GM23338 (cell line): ENCODE results near the gene INSRR. TPM values are rescaled to one million over a fixed set of nuclear protein-coding genes. Genes with fewer than 3 reads are reported as not detected.

Experiments
- ATAC-seq: fragments of 200-7000 bp; cut with Tn5 transposase; 3 replicates; pipeline ENCODE4 v1.9.1; 2020
- DNase-seq: peaks from one replicate; pipeline ENCODE4 v3.0.0-alpha.2; 2015; ENCODE audit warnings: low spot score
- H2AFZ ChIP-seq: fragments of 200-600 bp; sonication (generic); 2 replicates; pipeline ENCODE4 v1.8.0; 2016; ENCODE audit warnings: antibody characterized with exemption, mild to moderate bottlenecking, moderate library complexity
- H3F3A ChIP-seq: fragments of 200-600 bp; sonication (generic); replicated peaks from 2 replicates; pipeline ENCODE4 v1.8.0; 2017; ENCODE audit warnings: antibody characterized with exemption, mixed run types, low read depth
- H3K27ac ChIP-seq: fragments of 200-600 bp; sonication (generic); 2 replicates; pipeline ENCODE4 v1.6.1; 2016; ENCODE audit warnings: low read depth
- H3K27me3 ChIP-seq: fragments of 200-600 bp; sonication (generic); 2 replicates; pipeline ENCODE4 v1.8.0; 2016; ENCODE audit warnings: mild to moderate bottlenecking, mixed run types, moderate library complexity; ENCODE audit not compliant: insufficient read depth
- H3K36me3 ChIP-seq: fragments of 200-600 bp; sonication (generic); 2 replicates; pipeline ENCODE4 v1.8.0; 2016; ENCODE audit warnings: mild to moderate bottlenecking; ENCODE audit not compliant: insufficient read depth
- H3K4me1 ChIP-seq: fragments of 200-600 bp; sonication (generic); 2 replicates; pipeline ENCODE4 v1.8.0; 2016; ENCODE audit warnings: mild to moderate bottlenecking, moderate library complexity; ENCODE audit not compliant: insufficient read depth
- H3K4me2 ChIP-seq: fragments of 200-600 bp; sonication (generic); 2 replicates; pipeline ENCODE4 v1.7.1; 2017; ENCODE audit warnings: mixed run types
- H3K4me3 ChIP-seq: fragments of 200-600 bp; sonication (generic); 2 replicates; pipeline ENCODE4 v1.6.1; 2016; ENCODE audit warnings: mixed run types
- H3K79me2 ChIP-seq: fragments of 200-600 bp; sonication (generic); replicated peaks from 2 replicates; pipeline ENCODE4 v1.8.0; 2017; ENCODE audit warnings: mild to moderate bottlenecking; ENCODE audit not compliant: insufficient read depth
- H3K9me2 ChIP-seq: fragments of 200-600 bp; sonication (generic); 2 replicates; pipeline ENCODE4 v1.8.0; 2017; ENCODE audit not compliant: insufficient read depth
- H4K20me1 ChIP-seq: fragments of 200-600 bp; sonication (generic); replicated peaks from 2 replicates; pipeline ENCODE4 v1.8.0; 2017; ENCODE audit warnings: mild to moderate bottlenecking; ENCODE audit not compliant: insufficient read depth
- H3K27ac Mint-ChIP-seq: 2 replicates; pipeline ENCODE4 v1.8.0; 2020; ENCODE audit warnings: inconsistent platforms, mild to moderate bottlenecking, moderate library complexity, mixed read lengths
- H3K27me3 Mint-ChIP-seq: 3 replicates; pipeline ENCODE4 v1.8.0; 2022; ENCODE audit warnings: low read depth, mild to moderate bottlenecking, moderate library complexity, mixed read lengths, inconsistent platforms; ENCODE audit not compliant: insufficient read depth, poor library complexity
- H3K36me3 Mint-ChIP-seq: 3 replicates; pipeline ENCODE4 v1.8.0; 2021; ENCODE audit warnings: low read depth, mild to moderate bottlenecking, inconsistent platforms, moderate library complexity, mixed read lengths
- H3K4me1 Mint-ChIP-seq: 3 replicates; pipeline ENCODE4 v1.8.0; 2020; ENCODE audit warnings: mild to moderate bottlenecking, inconsistent platforms, mixed read lengths
- H3K4me3 Mint-ChIP-seq: 3 replicates; pipeline ENCODE4 v1.8.0; 2021; ENCODE audit warnings: moderate library complexity, mild to moderate bottlenecking, inconsistent platforms, mixed read lengths
- H3K9me3 Mint-ChIP-seq: 3 replicates; pipeline ENCODE4 v1.8.0; 2020; ENCODE audit warnings: moderate library complexity, mild to moderate bottlenecking, inconsistent platforms, mixed read lengths
- CREB1 ChIP-seq: fragments of 250-450 bp; sonication (Bioruptor Pico); IDR thresholded peaks from 2 replicates; pipeline ENCODE4 v1.5.0; 2020; ENCODE audit warnings: low read depth, mild to moderate bottlenecking, moderate library complexity
- EZH2 ChIP-seq: fragments of 200-600 bp; sonication (generic); IDR thresholded peaks from one replicate; pipeline ENCODE4 v1.8.0; 2017; ENCODE audit warnings: antibody characterized with exemption, mild to moderate bottlenecking, low read depth; ENCODE audit not compliant: unreplicated experiment
- EZH2phosphoT487 ChIP-seq: fragments of 200-600 bp; sonication (generic); IDR thresholded peaks from one replicate; pipeline ENCODE4 v1.8.1; 2018; ENCODE audit warnings: antibody characterized with exemption; ENCODE audit not compliant: unreplicated experiment
- JUNB ChIP-seq: IDR thresholded peaks from one replicate; pipeline ENCODE4 v1.6.1; 2016; ENCODE audit warnings: antibody characterized with exemption; ENCODE audit not compliant: unreplicated experiment
- NANOG ChIP-seq: IDR thresholded peaks from 2 replicates; pipeline ENCODE4 v1.6.1; 2016; ENCODE audit warnings: antibody characterized with exemption, borderline replicate concordance
- POLR2AphosphoS5 ChIP-seq: IDR thresholded peaks from 2 replicates; pipeline ENCODE4 v1.6.1; 2016; ENCODE audit warnings: antibody characterized with exemption, low read depth
- STAT1 ChIP-seq: IDR thresholded peaks from one replicate; pipeline ENCODE4 v1.6.1; 2016; ENCODE audit warnings: antibody characterized with exemption; ENCODE audit not compliant: unreplicated experiment
- ZNF114 ChIP-seq: fragments of 250-450 bp; sonication (Bioruptor Pico); IDR thresholded peaks from 2 replicates; pipeline ENCODE4 v1.5.0; 2020; ENCODE audit warnings: mild to moderate bottlenecking, moderate library complexity
- ZNF331 ChIP-seq: fragments of 250-450 bp; sonication (Bioruptor Pico); IDR thresholded peaks from 2 replicates; pipeline ENCODE4 v1.5.0; 2020; ENCODE audit warnings: low read depth, mild to moderate bottlenecking, moderate library complexity
- polyA plus RNA-seq: library from polyadenylated mRNA; unstranded; fragments of >200 nt; fragmentation: Nextera tagmentation; extraction: Ambion mirVana; gene quantifications from 2 replicates; pipeline ENCODE4 v1.2.1, GENCODE V29; 2016
- total RNA-seq: library from RNA; depleted of rRNA; stranded (reverse); fragments of >200 nt; shearing (Covaris generic); gene quantifications from 2 replicates; pipeline ENCODE4 v1.2.3, GENCODE V29; 2014
- TF ChIP-seq, protein P1 (sequence below), 2 experiments: fragments of 200-600 bp in 1 of 2; sonication (generic) in 1 of 2; conservative IDR thresholded peaks; 2 replicates each; pipeline versions ENCODE4 v1.5.1 to v1.6.1; 2016 to 2017; ENCODE audit warnings: antibody characterized with exemption in 2 of 2, low read depth in 2 of 2, mild to moderate bottlenecking in 2 of 2, moderate library complexity in 1 of 2
- TF ChIP-seq, protein P2 (sequence below): IDR thresholded peaks from one replicate; pipeline ENCODE4 v1.6.1; 2018; ENCODE audit warnings: antibody characterized with exemption; ENCODE audit not compliant: unreplicated experiment
- TF ChIP-seq, protein P3 (sequence below): fragments of 250-450 bp; sonication (Bioruptor Pico); IDR thresholded peaks from 2 replicates; pipeline ENCODE4 v1.5.0; 2020; ENCODE audit warnings: mild to moderate bottlenecking, moderate library complexity
- TF ChIP-seq, protein P4 (sequence below): IDR thresholded peaks from 2 replicates; pipeline ENCODE4 v1.6.1; 2016; ENCODE audit warnings: antibody characterized with exemption

Gene INSRR
- total and polyA plus RNA-seq, 2 experiments from 2014 or later: not detected

DNA sequence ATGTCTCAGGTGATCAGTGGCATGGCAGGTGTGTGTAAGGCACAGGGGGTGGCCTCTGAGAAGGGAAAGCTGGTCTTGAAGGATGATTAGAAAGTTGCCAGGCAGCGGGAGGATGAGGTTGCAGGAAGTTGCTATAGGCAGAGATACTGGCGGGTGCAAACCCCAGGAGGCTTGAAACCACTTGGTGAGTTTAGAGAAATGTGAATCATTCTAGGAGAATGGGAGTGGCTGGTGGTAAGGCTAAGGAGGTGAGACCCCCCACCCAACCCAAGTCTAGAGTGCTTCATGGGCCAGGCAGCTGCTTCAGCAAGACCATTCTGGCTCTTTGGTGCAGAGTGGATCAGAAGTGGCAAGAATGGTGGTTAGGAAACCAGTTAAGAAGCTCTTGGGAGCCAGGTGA lies 51.3 kb downstream of the INSRR start:
- H3K27ac Mint-ChIP-seq: no peak overlapping the region
- no peak for TF ChIP-seq ZNF114 (CRISPR knock-in tag)
- TF ChIP-seq, protein P1, sequence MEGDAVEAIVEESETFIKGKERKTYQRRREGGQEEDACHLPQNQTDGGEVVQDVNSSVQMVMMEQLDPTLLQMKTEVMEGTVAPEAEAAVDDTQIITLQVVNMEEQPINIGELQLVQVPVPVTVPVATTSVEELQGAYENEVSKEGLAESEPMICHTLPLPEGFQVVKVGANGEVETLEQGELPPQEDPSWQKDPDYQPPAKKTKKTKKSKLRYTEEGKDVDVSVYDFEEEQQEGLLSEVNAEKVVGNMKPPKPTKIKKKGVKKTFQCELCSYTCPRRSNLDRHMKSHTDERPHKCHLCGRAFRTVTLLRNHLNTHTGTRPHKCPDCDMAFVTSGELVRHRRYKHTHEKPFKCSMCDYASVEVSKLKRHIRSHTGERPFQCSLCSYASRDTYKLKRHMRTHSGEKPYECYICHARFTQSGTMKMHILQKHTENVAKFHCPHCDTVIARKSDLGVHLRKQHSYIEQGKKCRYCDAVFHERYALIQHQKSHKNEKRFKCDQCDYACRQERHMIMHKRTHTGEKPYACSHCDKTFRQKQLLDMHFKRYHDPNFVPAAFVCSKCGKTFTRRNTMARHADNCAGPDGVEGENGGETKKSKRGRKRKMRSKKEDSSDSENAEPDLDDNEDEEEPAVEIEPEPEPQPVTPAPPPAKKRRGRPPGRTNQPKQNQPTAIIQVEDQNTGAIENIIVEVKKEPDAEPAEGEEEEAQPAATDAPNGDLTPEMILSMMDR (conservative IDR thresholded peaks at IDR 0.05; ENCODE audit: low read depth in 2 of 2): no peak
- no peak for TF ChIP-seq CREB1 (CRISPR knock-in tag)
- TF ChIP-seq, protein P2, sequence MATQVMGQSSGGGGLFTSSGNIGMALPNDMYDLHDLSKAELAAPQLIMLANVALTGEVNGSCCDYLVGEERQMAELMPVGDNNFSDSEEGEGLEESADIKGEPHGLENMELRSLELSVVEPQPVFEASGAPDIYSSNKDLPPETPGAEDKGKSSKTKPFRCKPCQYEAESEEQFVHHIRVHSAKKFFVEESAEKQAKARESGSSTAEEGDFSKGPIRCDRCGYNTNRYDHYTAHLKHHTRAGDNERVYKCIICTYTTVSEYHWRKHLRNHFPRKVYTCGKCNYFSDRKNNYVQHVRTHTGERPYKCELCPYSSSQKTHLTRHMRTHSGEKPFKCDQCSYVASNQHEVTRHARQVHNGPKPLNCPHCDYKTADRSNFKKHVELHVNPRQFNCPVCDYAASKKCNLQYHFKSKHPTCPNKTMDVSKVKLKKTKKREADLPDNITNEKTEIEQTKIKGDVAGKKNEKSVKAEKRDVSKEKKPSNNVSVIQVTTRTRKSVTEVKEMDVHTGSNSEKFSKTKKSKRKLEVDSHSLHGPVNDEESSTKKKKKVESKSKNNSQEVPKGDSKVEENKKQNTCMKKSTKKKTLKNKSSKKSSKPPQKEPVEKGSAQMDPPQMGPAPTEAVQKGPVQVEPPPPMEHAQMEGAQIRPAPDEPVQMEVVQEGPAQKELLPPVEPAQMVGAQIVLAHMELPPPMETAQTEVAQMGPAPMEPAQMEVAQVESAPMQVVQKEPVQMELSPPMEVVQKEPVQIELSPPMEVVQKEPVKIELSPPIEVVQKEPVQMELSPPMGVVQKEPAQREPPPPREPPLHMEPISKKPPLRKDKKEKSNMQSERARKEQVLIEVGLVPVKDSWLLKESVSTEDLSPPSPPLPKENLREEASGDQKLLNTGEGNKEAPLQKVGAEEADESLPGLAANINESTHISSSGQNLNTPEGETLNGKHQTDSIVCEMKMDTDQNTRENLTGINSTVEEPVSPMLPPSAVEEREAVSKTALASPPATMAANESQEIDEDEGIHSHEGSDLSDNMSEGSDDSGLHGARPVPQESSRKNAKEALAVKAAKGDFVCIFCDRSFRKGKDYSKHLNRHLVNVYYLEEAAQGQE: no peak
- TF ChIP-seq EZH2: no peak
- no peak for TF ChIP-seq EZH2phosphoT487
- TF ChIP-seq, protein P3, sequence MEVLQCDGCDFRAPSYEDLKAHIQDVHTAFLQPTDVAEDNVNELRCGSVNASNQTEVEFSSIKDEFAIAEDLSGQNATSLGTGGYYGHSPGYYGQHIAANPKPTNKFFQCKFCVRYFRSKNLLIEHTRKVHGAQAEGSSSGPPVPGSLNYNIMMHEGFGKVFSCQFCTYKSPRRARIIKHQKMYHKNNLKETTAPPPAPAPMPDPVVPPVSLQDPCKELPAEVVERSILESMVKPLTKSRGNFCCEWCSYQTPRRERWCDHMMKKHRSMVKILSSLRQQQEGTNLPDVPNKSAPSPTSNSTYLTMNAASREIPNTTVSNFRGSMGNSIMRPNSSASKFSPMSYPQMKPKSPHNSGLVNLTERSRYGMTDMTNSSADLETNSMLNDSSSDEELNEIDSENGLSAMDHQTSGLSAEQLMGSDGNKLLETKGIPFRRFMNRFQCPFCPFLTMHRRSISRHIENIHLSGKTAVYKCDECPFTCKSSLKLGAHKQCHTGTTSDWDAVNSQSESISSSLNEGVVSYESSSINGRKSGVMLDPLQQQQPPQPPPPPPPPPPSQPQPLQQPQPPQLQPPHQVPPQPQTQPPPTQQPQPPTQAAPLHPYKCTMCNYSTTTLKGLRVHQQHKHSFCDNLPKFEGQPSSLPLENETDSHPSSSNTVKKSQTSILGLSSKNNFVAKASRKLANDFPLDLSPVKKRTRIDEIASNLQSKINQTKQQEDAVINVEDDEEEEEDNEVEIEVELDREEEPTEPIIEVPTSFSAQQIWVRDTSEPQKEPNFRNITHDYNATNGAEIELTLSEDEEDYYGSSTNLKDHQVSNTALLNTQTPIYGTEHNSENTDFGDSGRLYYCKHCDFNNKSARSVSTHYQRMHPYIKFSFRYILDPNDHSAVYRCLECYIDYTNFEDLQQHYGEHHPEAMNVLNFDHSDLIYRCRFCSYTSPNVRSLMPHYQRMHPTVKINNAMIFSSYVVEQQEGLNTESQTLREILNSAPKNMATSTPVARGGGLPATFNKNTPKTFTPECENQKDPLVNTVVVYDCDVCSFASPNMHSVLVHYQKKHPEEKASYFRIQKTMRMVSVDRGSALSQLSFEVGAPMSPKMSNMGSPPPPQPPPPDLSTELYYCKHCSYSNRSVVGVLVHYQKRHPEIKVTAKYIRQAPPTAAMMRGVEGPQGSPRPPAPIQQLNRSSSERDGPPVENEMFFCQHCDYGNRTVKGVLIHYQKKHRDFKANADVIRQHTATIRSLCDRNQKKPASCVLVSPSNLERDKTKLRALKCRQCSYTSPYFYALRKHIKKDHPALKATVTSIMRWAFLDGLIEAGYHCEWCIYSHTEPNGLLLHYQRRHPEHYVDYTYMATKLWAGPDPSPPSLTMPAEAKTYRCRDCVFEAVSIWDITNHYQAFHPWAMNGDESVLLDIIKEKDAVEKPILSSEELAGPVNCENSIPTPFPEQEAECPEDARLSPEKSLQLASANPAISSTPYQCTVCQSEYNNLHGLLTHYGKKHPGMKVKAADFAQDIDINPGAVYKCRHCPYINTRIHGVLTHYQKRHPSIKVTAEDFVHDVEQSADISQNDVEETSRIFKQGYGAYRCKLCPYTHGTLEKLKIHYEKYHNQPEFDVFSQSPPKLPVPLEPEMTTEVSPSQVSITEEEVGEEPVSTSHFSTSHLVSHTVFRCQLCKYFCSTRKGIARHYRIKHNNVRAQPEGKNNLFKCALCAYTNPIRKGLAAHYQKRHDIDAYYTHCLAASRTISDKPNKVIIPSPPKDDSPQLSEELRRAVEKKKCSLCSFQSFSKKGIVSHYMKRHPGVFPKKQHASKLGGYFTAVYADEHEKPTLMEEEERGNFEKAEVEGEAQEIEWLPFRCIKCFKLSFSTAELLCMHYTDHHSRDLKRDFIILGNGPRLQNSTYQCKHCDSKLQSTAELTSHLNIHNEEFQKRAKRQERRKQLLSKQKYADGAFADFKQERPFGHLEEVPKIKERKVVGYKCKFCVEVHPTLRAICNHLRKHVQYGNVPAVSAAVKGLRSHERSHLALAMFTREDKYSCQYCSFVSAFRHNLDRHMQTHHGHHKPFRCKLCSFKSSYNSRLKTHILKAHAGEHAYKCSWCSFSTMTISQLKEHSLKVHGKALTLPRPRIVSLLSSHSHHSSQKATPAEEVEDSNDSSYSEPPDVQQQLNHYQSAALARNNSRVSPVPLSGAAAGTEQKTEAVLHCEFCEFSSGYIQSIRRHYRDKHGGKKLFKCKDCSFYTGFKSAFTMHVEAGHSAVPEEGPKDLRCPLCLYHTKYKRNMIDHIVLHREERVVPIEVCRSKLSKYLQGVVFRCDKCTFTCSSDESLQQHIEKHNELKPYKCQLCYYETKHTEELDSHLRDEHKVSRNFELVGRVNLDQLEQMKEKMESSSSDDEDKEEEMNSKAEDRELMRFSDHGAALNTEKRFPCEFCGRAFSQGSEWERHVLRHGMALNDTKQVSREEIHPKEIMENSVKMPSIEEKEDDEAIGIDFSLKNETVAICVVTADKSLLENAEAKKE (CRISPR knock-in tag): no peak
- TF ChIP-seq STAT1: no peak
- TF ChIP-seq, protein P4, sequence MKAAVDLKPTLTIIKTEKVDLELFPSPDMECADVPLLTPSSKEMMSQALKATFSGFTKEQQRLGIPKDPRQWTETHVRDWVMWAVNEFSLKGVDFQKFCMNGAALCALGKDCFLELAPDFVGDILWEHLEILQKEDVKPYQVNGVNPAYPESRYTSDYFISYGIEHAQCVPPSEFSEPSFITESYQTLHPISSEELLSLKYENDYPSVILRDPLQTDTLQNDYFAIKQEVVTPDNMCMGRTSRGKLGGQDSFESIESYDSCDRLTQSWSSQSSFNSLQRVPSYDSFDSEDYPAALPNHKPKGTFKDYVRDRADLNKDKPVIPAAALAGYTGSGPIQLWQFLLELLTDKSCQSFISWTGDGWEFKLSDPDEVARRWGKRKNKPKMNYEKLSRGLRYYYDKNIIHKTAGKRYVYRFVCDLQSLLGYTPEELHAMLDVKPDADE: no peak
- no peak for TF ChIP-seq ZNF331 (CRISPR knock-in tag)
- no peak for TF ChIP-seq NANOG
- no peak for TF ChIP-seq JUNB
- TF ChIP-seq POLR2AphosphoS5: no peak
- Histone ChIP-seq H3K4me1 (no peaks in the 10 kb centered on the region; the same call in 1 of the 2 replicates), H4K20me1 (peaks cover 4% of the 10 kb centered on the region), H3K4me2 (no peak overlapping the region), H2AFZ (no peak overlapping the region), H3K4me3 (no peak overlapping the region), H3F3A (no peaks in the 10 kb centered on the region), H3K27me3 (peaks cover 10% of the 10 kb centered on the region), H3K9me2 (no peaks in the 10 kb centered on the region), H3K79me2 (no peaks in the 10 kb centered on the region), H3K27ac (no peak overlapping the region), H3K36me3 (no peaks in the 10 kb centered on the region)
- no peaks in the 10 kb centered on the region for H3K9me3 Mint-ChIP-seq
- peaks cover 15% of the 10 kb centered on the region for H3K4me1 Mint-ChIP-seq
- H3K36me3 Mint-ChIP-seq: peaks cover 4% of the 10 kb centered on the region; the same call in 2 of the 3 replicates
- DNase-seq: no peak
- no peak overlapping the region for H3K4me3 Mint-ChIP-seq
- no peak for ATAC-seq
- peaks cover 28% of the 10 kb centered on the region for H3K27me3 Mint-ChIP-seq
